WERI-Rb-1 (cell line): Measurements from ENCODE around the gene MXD4.

Experiments
- DNase-seq: peaks from one replicate; pipeline ENCODE4 v3.0.0-alpha.2; 2020
- H3K27ac ChIP-seq: fragments of 250-450 bp; sonication (Bioruptor Pico); 2 replicates; pipeline ENCODE4 v1.5.1; 2020; ENCODE audit warnings: mild to moderate bottlenecking, moderate library complexity
- H3K27me3 ChIP-seq: fragments of 250-450 bp; sonication (Bioruptor Pico); 2 replicates; pipeline ENCODE4 v1.5.1; 2021; ENCODE audit warnings: mild to moderate bottlenecking, low read depth, moderate library complexity; ENCODE audit not compliant: insufficient read depth, severe bottlenecking
- H3K36me3 ChIP-seq: fragments of 250-450 bp; sonication (Bioruptor Pico); 2 replicates; pipeline ENCODE4 v1.5.1; 2020; ENCODE audit warnings: mild to moderate bottlenecking, moderate library complexity
- H3K4me3 ChIP-seq: 2 replicates; pipeline ENCODE4 v1.5.1; 2011; ENCODE audit warnings: low read depth, mild to moderate bottlenecking, control low read depth, low read length
- H3K9me3 ChIP-seq: fragments of 250-450 bp; sonication (Bioruptor Pico); 2 replicates; pipeline ENCODE4 v1.5.1; 2021; ENCODE audit warnings: mild to moderate bottlenecking, moderate library complexity; ENCODE audit not compliant: severe bottlenecking
- CTCF ChIP-seq: IDR thresholded peaks from 2 replicates; pipeline ENCODE4 v1.5.1; 2011; ENCODE audit warnings: low read depth, mild to moderate bottlenecking, control low read depth, inconsistent platforms, low read length

MXD4 gene

DNA sequence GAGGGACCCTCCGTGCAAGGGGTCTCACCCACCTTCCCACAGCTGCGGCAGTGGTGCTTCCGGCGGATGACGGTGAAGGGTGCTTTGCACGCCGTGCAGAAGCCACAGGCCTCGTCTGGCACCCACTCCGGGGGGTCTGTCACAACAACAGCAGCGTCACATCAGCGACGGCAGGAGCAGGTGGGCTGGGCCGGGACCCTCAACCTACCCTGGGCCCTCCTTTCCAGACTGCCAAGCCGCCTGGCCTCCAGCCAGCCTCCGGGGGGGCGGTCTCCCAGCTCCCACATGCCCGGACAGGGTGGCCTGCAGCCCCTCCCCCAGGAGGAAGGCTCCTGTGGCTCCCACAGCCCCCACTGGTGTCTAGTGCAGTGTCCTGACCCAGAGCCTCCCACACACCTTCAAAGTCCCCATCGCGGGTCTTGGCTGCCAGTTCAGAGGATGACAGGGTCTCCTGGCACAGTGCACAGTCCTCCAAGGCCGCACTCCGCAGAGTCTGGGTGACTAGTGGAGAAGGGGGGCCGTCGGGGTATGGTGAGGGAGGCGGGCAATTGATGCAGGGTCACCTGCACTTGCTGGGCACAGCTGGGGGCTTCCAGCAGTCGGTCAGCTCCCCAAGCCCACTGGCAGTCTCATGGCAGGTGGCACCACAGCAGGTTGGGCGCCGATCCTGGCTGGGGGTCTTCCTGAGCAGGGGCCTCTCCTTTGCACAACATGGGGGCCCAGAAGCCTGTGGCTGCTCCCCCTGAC lies 9.5 kb upstream of the MXD4 start:
- Histone ChIP-seq H3K4me3 (no peak overlapping the region), H3K9me3 (no peaks in the 10 kb centered on the region), H3K27me3 (no peaks in the 10 kb centered on the region), H3K36me3 (no peaks in the 10 kb centered on the region), H3K27ac (no peak overlapping the region)
- no peak for DNase-seq
- TF ChIP-seq CTCF = no peak

GRCh38 chr4:2270341-2271165 lies 8.6 kb upstream of the MXD4 start:
- TF ChIP-seq CTCF = no peak
- no peak overlapping the region for H3K4me3 ChIP-seq
- H3K36me3 ChIP-seq = no peaks in the 10 kb centered on the region
- DNase-seq = no peak
- no peaks in the 10 kb centered on the region for H3K9me3 ChIP-seq
- H3K27ac ChIP-seq = no peak overlapping the region
- no peaks in the 10 kb centered on the region for H3K27me3 ChIP-seq

GRCh38 chr4:2269618-2270163 lies 7.8 kb upstream of the MXD4 start:
- no peaks in the 10 kb centered on the region for H3K27me3 ChIP-seq
- TF ChIP-seq CTCF = no peak
- no peak overlapping the region for H3K4me3 ChIP-seq
- H3K9me3 ChIP-seq = no peaks in the 10 kb centered on the region
- DNase-seq = no peak
- H3K36me3 ChIP-seq = no peaks in the 10 kb centered on the region
- no peak overlapping the region for H3K27ac ChIP-seq

DNA sequence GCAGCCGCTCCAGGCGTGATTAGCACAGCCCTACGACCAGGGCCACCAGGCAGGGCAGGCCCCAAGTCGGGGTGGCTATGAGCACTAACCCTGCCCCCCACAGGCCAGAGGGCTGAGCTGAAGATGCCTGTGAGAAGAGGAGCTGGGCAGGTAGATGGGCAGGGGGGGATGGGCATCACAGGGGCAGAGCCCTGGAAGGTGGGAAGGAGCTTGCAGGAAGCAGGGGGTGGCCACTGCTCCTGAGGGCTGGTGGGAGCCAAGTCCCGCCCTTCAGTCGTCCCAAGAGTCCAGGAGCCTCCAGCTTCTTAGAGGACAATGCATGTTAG lies 7.3 kb upstream of the MXD4 start:
- H3K4me3 ChIP-seq = no peak overlapping the region
- no peak for TF ChIP-seq CTCF
- no peaks in the 10 kb centered on the region for H3K9me3 ChIP-seq
- DNase-seq = no peak
- no peaks in the 10 kb centered on the region for H3K36me3 ChIP-seq
- no peaks in the 10 kb centered on the region for H3K27me3 ChIP-seq
- H3K27ac ChIP-seq = no peak overlapping the region

GRCh38 chr4:2268357-2269205 lies 6.7 kb upstream of the MXD4 start:
- Histone ChIP-seq H3K27ac (no peak overlapping the region), H3K9me3 (no peaks in the 10 kb centered on the region), H3K36me3 (no peaks in the 10 kb centered on the region), H3K4me3 (no peak overlapping the region), H3K27me3 (no peaks in the 10 kb centered on the region)
- no peak for DNase-seq
- no peak for TF ChIP-seq CTCF
